NCI-H748 (cell line): Measurements from ENCODE around the gene PROM1.
A peak's percentile ranks its signal among the peaks of the same experiment; 100 is the strongest.

Experiments used
- DNase-seq: peaks from one replicate; lab custom pipeline; 2025; ENCODE audit not compliant: unreplicated experiment; lab: John Stamatoyannopoulos, UW

The PROM1 gene

GRCh38 chr4:15995826-15996225 is 88.0 kb downstream of the PROM1 start:
- DNase-seq, result no peak

GRCh38 chr4:15992167-15992485 is 91.7 kb downstream of the PROM1 start:
- no peak for DNase-seq

GRCh38 chr4:15990570-15991285 is 93.1 kb downstream of the PROM1 start:
- DNase-seq, result no peak

- no peak for DNase-seq
Measured at GRCh38 chr4:15989424-15989823, 94.4 kb downstream of the PROM1 start.

- DNase-seq, result no peak
Measured at GRCh38 chr4:15988222-15988621, 95.6 kb downstream of the PROM1 start.

- no peak for DNase-seq
Measured at GRCh38 chr4:15986907-15987306, 96.9 kb downstream of the PROM1 start.

- DNase-seq, result no peak
Measured at GRCh38 chr4:15983610-15984009, 100.2 kb downstream of the PROM1 start.

- no peak for DNase-seq
Measured at GRCh38 chr4:15982842-15983524, 100.8 kb downstream of the PROM1 start.

- DNase-seq, result no peak
Measured at GRCh38 chr4:15976456-15977447, 107.1 kb downstream of the PROM1 start.

- no peak for DNase-seq
Measured at GRCh38 chr4:15971068-15971801, 112.6 kb downstream of the PROM1 start.

- DNase-seq, result no peak
Measured at GRCh38 chr4:15968551-15969300, 115.1 kb downstream of the PROM1 start.

- no peak for DNase-seq
Measured at GRCh38 chr4:15965325-15965724, 118.5 kb downstream of the PROM1 start.

- DNase-seq, result no peak
Measured at GRCh38 chr4:15964159-15964558, 119.7 kb downstream of the PROM1 start.

- no peak for DNase-seq
Measured at GRCh38 chr4:15963576-15963975, 120.2 kb downstream of the PROM1 start.

GRCh38 chr4:15963001-15963451 is 120.8 kb downstream of the PROM1 start, which contains the start of gene FGFBP2:
Gene FGFBP2, minus strand, starts transcription at chr4:15963175. Its CDS starts 46 bp downstream, at chr4:15963129.
- DNase-seq, result peak; percentile 24

GRCh38 chr4:15961781-15962510 is 121.9 kb downstream of the PROM1 start:
- no peak for DNase-seq

- no peak for DNase-seq
Measured at GRCh38 chr4:15958562-15958961, 125.3 kb downstream of the PROM1 start.

- DNase-seq, result peak; percentile 75
Measured at GRCh38 chr4:15956179-15956850, 127.5 kb downstream of the PROM1 start.

GRCh38 chr4:15955670-15956069 is 128.2 kb downstream of the PROM1 start:
- no peak for DNase-seq
